GM15510 (cell line): Measurements from ENCODE around the gene HK2.

Source experiments
- POLR2A ChIP-seq: IDR thresholded peaks from 3 replicates; pipeline ENCODE4 v1.6.1; 2011; ENCODE audit warnings: borderline replicate concordance; ENCODE audit not compliant: insufficient read length; ENCODE audit errors: extremely low read depth

HK2 gene

GRCh38 chr2:74917702-74918619 is 84.0 kb downstream of the HK2 start:
- TF ChIP-seq POLR2A, result no peak

GRCh38 chr2:74919827-74920226 is 85.9 kb downstream of the HK2 start:
- TF ChIP-seq POLR2A, result no peak

- TF ChIP-seq POLR2A, result no peak
These were observed 87.4 kb downstream of the HK2 start for GRCh38 chr2:74921236-74921736.

GRCh38 chr2:74922592-74923227 is 88.8 kb downstream of the HK2 start:
- no peak for TF ChIP-seq POLR2A

- TF ChIP-seq POLR2A, result no peak
These were observed 90.7 kb downstream of the HK2 start for GRCh38 chr2:74924463-74925265.

GRCh38 chr2:74925361-74925786 is 91.4 kb downstream of the HK2 start:
- TF ChIP-seq POLR2A, result no peak

GRCh38 chr2:74927621-74928020 is 93.7 kb downstream of the HK2 start:
- TF ChIP-seq POLR2A, result no peak

GRCh38 chr2:74930811-74931486 is 97.0 kb downstream of the HK2 start:
- TF ChIP-seq POLR2A, result no peak

- TF ChIP-seq POLR2A, result no peak
These were observed 98.0 kb downstream of the HK2 start for GRCh38 chr2:74931940-74932339.

- no peak for TF ChIP-seq POLR2A
These were observed 102.1 kb downstream of the HK2 start for GRCh38 chr2:74935975-74936391.

- no peak for TF ChIP-seq POLR2A
These were observed 103.4 kb downstream of the HK2 start for GRCh38 chr2:74937221-74937880.

- no peak for TF ChIP-seq POLR2A
These were observed 104.3 kb downstream of the HK2 start for GRCh38 chr2:74938264-74938663.

GRCh38 chr2:74939919-74940812 is 106.2 kb downstream of the HK2 start:
- no peak for TF ChIP-seq POLR2A
